ENCODE data around the gene ITFG1.

GRCh38 chr16:47467501-47467900 is 6.6 kb upstream of the ITFG1 start:
- no peak for TF ChIP-seq CTCF (conservative IDR thresholded peaks at IDR 0.05; ENCODE audit: low read depth, low read length)
- TF ChIP-seq EZH2 (IDR thresholded peaks at IDR 0.05; ENCODE audit: low read length, unreplicated experiment) = no peak
- TF ChIP-seq EZH2phosphoT487 (IDR thresholded peaks at IDR 0.05; ENCODE audit: borderline replicate concordance, low read length) = no peak

All from PC-3 (cell line).